GM06990 (cell line): ENCODE results near the gene TBCD.
"Not testable (repeated sequence)": the region's sequence is repeated elsewhere in the genome, so short reads cannot be mapped to it uniquely, and the experiment has no call there.

ENCODE experiments used
- DNase-seq: peaks from one replicate; pipeline ENCODE4 v3.0.0-alpha.2; 2011; ENCODE audit not compliant: insufficient read length; ENCODE audit errors: extremely low read depth
- H3K27me3 ChIP-seq: replicated peaks from 2 replicates; pipeline ENCODE4 v1.6.0; 2011; ENCODE audit warnings: low read length; ENCODE audit not compliant: control insufficient read depth, insufficient read depth
- H3K36me3 ChIP-seq: 2 replicates; pipeline ENCODE4 v1.5.1; 2011; ENCODE audit warnings: low read length; ENCODE audit not compliant: control insufficient read depth, insufficient read depth
- H3K4me3 ChIP-seq: replicated peaks from 2 replicates; pipeline ENCODE4 v1.5.1; 2011; ENCODE audit warnings: low read depth, mild to moderate bottlenecking, control low read depth, low read length
- TF ChIP-seq, protein P1 (sequence below): IDR thresholded peaks from 2 replicates; pipeline ENCODE4 v1.5.1; 2011; ENCODE audit warnings: low read length, control low read depth, mild to moderate bottlenecking, inconsistent platforms; ENCODE audit not compliant: insufficient read depth, poor library complexity, severe bottlenecking

TBCD gene

DNA sequence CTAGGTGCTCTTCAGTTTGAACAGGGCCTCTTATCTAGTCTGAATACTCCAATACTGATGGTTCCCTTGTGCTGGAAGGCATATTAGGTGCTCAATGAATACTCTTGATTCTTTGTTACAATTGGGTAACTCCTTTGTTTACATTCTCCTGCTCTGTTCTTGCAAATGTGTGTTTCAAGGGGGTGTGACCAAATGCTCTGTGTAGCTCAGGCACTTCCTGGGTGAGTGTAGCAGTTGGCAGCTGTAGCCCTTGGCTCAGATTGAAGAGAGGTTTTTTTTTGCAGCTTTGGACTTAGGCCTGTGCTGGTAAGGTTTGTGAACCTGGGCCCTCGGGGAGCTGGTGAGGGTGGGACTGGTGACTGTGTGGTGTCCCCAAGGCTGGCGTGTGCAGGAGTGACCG is 20.2 kb downstream of the TBCD start:
- H3K36me3 ChIP-seq: peaks cover 13% of the 10 kb centered on the region
- DNase-seq: no peak
- H3K27me3 ChIP-seq: no peaks in the 10 kb centered on the region
- TF ChIP-seq, protein P1, sequence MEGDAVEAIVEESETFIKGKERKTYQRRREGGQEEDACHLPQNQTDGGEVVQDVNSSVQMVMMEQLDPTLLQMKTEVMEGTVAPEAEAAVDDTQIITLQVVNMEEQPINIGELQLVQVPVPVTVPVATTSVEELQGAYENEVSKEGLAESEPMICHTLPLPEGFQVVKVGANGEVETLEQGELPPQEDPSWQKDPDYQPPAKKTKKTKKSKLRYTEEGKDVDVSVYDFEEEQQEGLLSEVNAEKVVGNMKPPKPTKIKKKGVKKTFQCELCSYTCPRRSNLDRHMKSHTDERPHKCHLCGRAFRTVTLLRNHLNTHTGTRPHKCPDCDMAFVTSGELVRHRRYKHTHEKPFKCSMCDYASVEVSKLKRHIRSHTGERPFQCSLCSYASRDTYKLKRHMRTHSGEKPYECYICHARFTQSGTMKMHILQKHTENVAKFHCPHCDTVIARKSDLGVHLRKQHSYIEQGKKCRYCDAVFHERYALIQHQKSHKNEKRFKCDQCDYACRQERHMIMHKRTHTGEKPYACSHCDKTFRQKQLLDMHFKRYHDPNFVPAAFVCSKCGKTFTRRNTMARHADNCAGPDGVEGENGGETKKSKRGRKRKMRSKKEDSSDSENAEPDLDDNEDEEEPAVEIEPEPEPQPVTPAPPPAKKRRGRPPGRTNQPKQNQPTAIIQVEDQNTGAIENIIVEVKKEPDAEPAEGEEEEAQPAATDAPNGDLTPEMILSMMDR: no peak
- no peak overlapping the region for H3K4me3 ChIP-seq

- H3K4me3 ChIP-seq: not testable (repeated sequence)
Observed at GRCh38 chr17:82774456-82774855, 22.6 kb downstream of the TBCD start.

DNA sequence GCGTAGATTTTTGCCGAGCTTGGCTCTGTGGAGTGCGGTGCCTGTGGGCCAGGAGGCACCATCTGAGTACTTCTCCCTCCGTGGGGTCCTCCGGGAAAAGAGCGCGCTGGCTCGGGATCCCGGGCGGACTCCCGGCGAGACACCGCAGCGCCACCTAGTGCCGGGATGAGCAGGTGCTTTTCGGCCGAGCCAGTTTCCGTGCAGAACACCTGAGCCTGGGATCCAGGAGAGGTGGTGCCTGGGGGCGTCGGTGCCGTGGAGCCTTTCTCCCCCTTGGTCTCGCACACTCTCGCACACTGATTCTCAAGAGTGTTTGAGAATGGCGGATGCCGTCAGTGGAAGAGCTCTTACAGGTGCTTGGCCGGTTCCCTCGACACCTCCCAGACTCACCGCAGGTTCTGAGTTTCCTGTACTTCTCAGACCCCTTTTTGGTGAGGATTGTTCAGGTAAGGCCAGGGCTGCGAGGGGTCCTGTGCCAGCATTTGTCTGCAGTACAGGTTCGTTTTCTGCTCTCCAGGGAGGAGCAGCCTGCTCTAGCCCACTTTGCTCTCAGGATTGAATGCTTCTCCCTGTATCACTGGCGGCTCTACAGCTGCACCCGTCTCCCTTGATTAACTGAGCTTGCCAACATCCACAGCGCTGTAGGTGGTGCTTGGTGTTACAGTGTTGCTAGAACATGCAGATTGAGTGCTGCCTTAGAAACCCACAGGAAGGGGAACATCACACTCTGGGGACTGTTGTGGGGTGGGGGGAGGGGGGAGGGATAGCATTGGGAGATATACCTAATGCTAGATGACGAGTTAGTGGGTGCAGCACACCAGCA is 23.3 kb downstream of the TBCD start:
- DNase-seq: no peak
- Histone ChIP-seq H3K4me3 (no peak overlapping the region), H3K36me3 (peaks cover 6% of the 10 kb centered on the region), H3K27me3 (no peaks in the 10 kb centered on the region)
- TF ChIP-seq, protein P1: peak; percentile 88

More at GRCh38 chr17:82774456-82774855, 22.6 kb downstream of the TBCD start:
- H3K36me3 ChIP-seq, DNase-seq, H3K27me3 ChIP-seq: not testable (repeated sequence)

GRCh38 chr17:82776454-82776853 is 24.6 kb downstream of the TBCD start:
- Histone ChIP-seq H3K36me3 (peaks cover 6% of the 10 kb centered on the region), H3K4me3 (no peak overlapping the region), H3K27me3 (no peaks in the 10 kb centered on the region)
- TF ChIP-seq, protein P1: no peak
- DNase-seq: no peak

GRCh38 chr17:82777778-82778375 is 26.0 kb downstream of the TBCD start:
- H3K36me3 ChIP-seq, DNase-seq, H3K4me3 ChIP-seq: not testable (repeated sequence)

DNA sequence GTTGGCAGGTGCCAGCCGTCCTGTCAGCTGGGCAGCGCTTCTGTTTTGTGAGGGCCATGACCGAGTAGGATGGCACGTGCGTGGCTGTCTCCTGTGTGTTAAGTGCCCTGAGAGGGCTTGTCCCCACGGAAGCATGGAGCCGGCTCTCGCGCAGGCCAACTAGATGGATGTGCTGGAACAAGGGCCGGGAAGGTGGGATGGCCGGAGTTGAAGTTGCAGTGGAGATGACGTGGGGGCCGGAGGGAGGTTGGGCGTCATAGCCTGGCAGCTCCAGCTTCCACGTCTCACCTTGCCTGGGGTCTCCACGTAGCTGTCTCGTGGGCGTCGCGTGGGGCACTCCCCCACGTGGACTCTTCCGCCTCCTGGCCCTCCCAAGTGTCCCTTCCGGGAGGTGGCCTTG is 27.7 kb downstream of the TBCD start:
- DNase-seq: no peak
- Histone ChIP-seq H3K27me3 (no peaks in the 10 kb centered on the region), H3K36me3 (peaks cover 8% of the 10 kb centered on the region), H3K4me3 (no peak overlapping the region)
- TF ChIP-seq, protein P1: no peak

More at GRCh38 chr17:82777778-82778375, 26.0 kb downstream of the TBCD start:
- not testable (repeated sequence) for H3K27me3 ChIP-seq

DNA sequence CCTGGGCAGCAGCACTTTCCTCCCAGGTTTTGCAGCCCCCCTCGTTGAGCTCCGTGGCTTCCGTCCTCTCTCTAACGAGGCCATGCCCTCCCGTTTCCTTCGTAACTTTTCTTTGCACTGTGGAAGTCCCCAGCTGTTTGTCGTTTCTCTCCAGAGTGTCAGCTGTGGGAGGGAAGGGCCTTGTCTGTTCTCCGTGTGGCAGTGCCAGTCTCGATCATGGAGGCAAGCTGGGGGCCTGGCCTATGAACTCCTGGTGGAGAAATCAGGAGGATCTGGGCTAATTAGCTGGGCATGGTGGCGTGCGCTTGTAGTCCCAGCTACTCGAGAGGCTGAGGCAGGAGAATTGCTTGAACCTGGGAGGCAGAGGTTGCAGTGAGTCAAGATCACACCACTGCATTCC is 28.3 kb downstream of the TBCD start:
- DNase-seq: no peak
- TF ChIP-seq, protein P1: no peak
- Histone ChIP-seq H3K36me3 (peaks cover 8% of the 10 kb centered on the region), H3K4me3 (no peak overlapping the region), H3K27me3 (no peaks in the 10 kb centered on the region)
